Measurements from ENCODE around the gene ASF1B. TPM values are rescaled to one million over a fixed set of nuclear protein-coding genes. Genes with fewer than 3 reads are reported as not detected.

ASF1B gene
- total RNA-seq, 3 donors from 2014 or later (not counting 1 experiment from before 2014, with no cell fraction given) = 4.5 to 5.5 (median 4.8) TPM

- Histone ChIP-seq H3K4me1 (ENCODE audit: control insufficient read depth, insufficient read depth, low read length) (peaks cover 18% of the 10 kb centered on the region), H3K9me3 (ENCODE audit: control insufficient read depth, insufficient read depth, low read length) (no peaks in the 10 kb centered on the region), H3K4me3 (ENCODE audit: low read length) (peak overlapping the region; percentile 49), H3K36me3 (ENCODE audit: control insufficient read depth, insufficient read depth, low read length) (no peaks in the 10 kb centered on the region), H3K27me3 (ENCODE audit: control insufficient read depth, insufficient read depth, low read length) (no peaks in the 10 kb centered on the region), H3K27ac (ENCODE audit: low read length) (peak overlapping the region; percentile 76)
- intact Hi-C loops (cut with micrococcal nuclease) = loop anchor here (1.0 to 5.0 kb wide), 4 partner anchors 9 to 75 kb away; partner anchors contain the start of genes ASF1B, PRKACA and RFX1
- H3K4me1 Mint-ChIP-seq = peaks cover 6 to 14% of the 10 kb centered on the region in 2 donors
- no peaks in the 10 kb centered on the region for H3K9me3 Mint-ChIP-seq
- no peaks in the 10 kb centered on the region for H3K27me3 Mint-ChIP-seq (ENCODE audit: low read depth in 2 of 2)
- WGBS (ENCODE audit: insufficient coverage) = 27% methylated on average over 24 of the region's 24 CpGs
- H3K4me3 Mint-ChIP-seq = peak overlapping the region; percentile 97
- TF ChIP-seq CTCF (IDR thresholded peaks at IDR 0.05) = no peak
- DNase-seq = peak in 1 of 2 donors; percentile 77
- peak in 1 of 3 donors; percentile 24 for ATAC-seq
- H3K36me3 Mint-ChIP-seq = no peaks in the 10 kb centered on the region
- H3K27ac Mint-ChIP-seq = peak overlapping the region; percentile 94 to 96
Observed at GRCh38 chr19:14081797-14082674, 54.4 kb downstream of the ASF1B start.

GRCh38 chr19:14080887-14081796 is 55.2 kb downstream of the ASF1B start:
- Mint-ChIP-seq H3K27ac (peak overlapping the region; percentile 94 to 96), H3K4me3 (peak overlapping the region; percentile 97), H3K36me3 (no peaks in the 10 kb centered on the region), H3K27me3 (ENCODE audit: low read depth in 2 of 2) (no peaks in the 10 kb centered on the region), H3K9me3 (no peaks in the 10 kb centered on the region), H3K4me1 (peaks cover 6 to 14% of the 10 kb centered on the region in 2 donors)
- Histone ChIP-seq H3K4me3 (ENCODE audit: low read length) (peak overlapping the region; percentile 49), H3K27ac (ENCODE audit: low read length) (peak overlapping the region; percentile 78), H3K4me1 (ENCODE audit: control insufficient read depth, insufficient read depth, low read length) (peaks cover 18% of the 10 kb centered on the region), H3K36me3 (ENCODE audit: control insufficient read depth, insufficient read depth, low read length) (no peaks in the 10 kb centered on the region), H3K9me3 (ENCODE audit: control insufficient read depth, insufficient read depth, low read length) (no peaks in the 10 kb centered on the region), H3K27me3 (ENCODE audit: control insufficient read depth, insufficient read depth, low read length) (no peaks in the 10 kb centered on the region)
- DNase-seq (peak; percentile 99 to 100), ATAC-seq (peak; percentile 92 to 97 (median 94))
- intact Hi-C loops (cut with micrococcal nuclease) = loop anchor here (1.0 to 5.0 kb wide), 4 partner anchors 10 to 74 kb away; partner anchors contain the start of genes ASF1B, PRKACA and RFX1
- no peak for TF ChIP-seq CTCF (IDR thresholded peaks at IDR 0.05)
- WGBS (ENCODE audit: insufficient coverage) = under 1% methylated on average over 50 of the region's 50 CpGs

- ATAC-seq = no peak
- Histone ChIP-seq H3K4me3 (ENCODE audit: low read length) (no peak overlapping the region), H3K9me3 (ENCODE audit: control insufficient read depth, insufficient read depth, low read length) (no peaks in the 10 kb centered on the region), H3K27me3 (ENCODE audit: control insufficient read depth, insufficient read depth, low read length) (no peaks in the 10 kb centered on the region), H3K27ac (ENCODE audit: low read length) (no peak overlapping the region), H3K4me1 (ENCODE audit: control insufficient read depth, insufficient read depth, low read length) (peaks cover 38% of the 10 kb centered on the region), H3K36me3 (ENCODE audit: control insufficient read depth, insufficient read depth, low read length) (no peaks in the 10 kb centered on the region)
- WGBS (ENCODE audit: insufficient coverage) = 86% methylated on average over 1 of the region's 2 CpGs
- Mint-ChIP-seq H3K4me1 (peaks cover 20 to 33% of the 10 kb centered on the region in 2 donors), H3K27me3 (ENCODE audit: low read depth in 2 of 2) (no peaks in the 10 kb centered on the region), H3K36me3 (no peaks in the 10 kb centered on the region), H3K27ac (no peak overlapping the region), H3K9me3 (no peaks in the 10 kb centered on the region), H3K4me3 (no peak overlapping the region)
- no peak for DNase-seq
- intact Hi-C loops (cut with micrococcal nuclease) = no loop called here
- TF ChIP-seq CTCF (IDR thresholded peaks at IDR 0.05) = no peak
Observed at GRCh38 chr19:14078411-14078810, 58.0 kb downstream of the ASF1B start.

All from natural killer cell (primary cell).